H1 (cell line): ENCODE results near the gene RB1. TPM values are rescaled to one million over a fixed set of nuclear protein-coding genes. Genes with fewer than 3 reads are reported as not detected.

Experiments used
- CTCF ChIA-PET: fragments of 300-600 bp; sonication (Branson Sonifier 250); formaldehyde crosslinking; loops from one replicate; lab custom pipeline; 2021; ENCODE audit not compliant: partially characterized antibody; lab: Charles Lee
- POLR2A ChIA-PET: fragments of 300-600 bp; sonication (Branson Sonifier 250); formaldehyde crosslinking; loops from one replicate; lab custom pipeline; 2021; ENCODE audit warnings: inconsistent platforms; ENCODE audit not compliant: partially characterized antibody; lab: Charles Lee
- DNase-seq, 2 experiments: peaks; one replicate each; pipeline versions ENCODE4 v3.0.0 to v3.0.0-alpha.2; 2010 to 2022; ENCODE audit warnings: low spot score in 2 of 2, low read depth in 1 of 2, mixed read lengths in 1 of 2
- FAIRE-seq: peaks from 2 replicates; lab custom pipeline; 2011; peaks lifted over from hg19 to GRCh38; lab: Jason Lieb, UNC
- H2AFZ ChIP-seq: 2 replicates; pipeline ENCODE4 v1.8.1; 2012; ENCODE audit warnings: low read length, inconsistent platforms
- H2AK5ac ChIP-seq: 2 replicates; pipeline ENCODE4 v1.6.1; 2013; ENCODE audit warnings: low read depth, low read length
- H2BK120ac ChIP-seq: replicated peaks from 2 replicates; pipeline ENCODE3; 2013; ENCODE audit warnings: low read depth, low read length, inconsistent platforms
- H2BK12ac ChIP-seq: 2 replicates; pipeline ENCODE4 v1.6.1; 2013; ENCODE audit warnings: low read depth, low read length
- H2BK15ac ChIP-seq: 2 replicates; pipeline ENCODE4 v1.6.1; 2013; ENCODE audit warnings: low read length
- H2BK20ac ChIP-seq: 2 replicates; pipeline ENCODE4 v1.6.1; 2013; ENCODE audit warnings: low read length
- H2BK5ac ChIP-seq: 2 replicates; pipeline ENCODE4 v1.6.1; 2013; ENCODE audit warnings: low read depth, low read length
- H3K14ac ChIP-seq: 2 replicates; pipeline ENCODE4 v1.6.1; 2013; ENCODE audit warnings: inconsistent platforms; ENCODE audit not compliant: insufficient read length
- H3K18ac ChIP-seq: 2 replicates; pipeline ENCODE4 v1.6.1; 2013; ENCODE audit warnings: low read length; ENCODE audit errors: extremely low read depth
- H3K23ac ChIP-seq: 2 replicates; pipeline ENCODE4 v1.6.1; 2013; ENCODE audit warnings: inconsistent platforms; ENCODE audit not compliant: insufficient read length
- H3K23me2 ChIP-seq: 2 replicates; pipeline ENCODE4 v1.6.1; 2013; ENCODE audit warnings: low read depth, low read length
- H3K27ac ChIP-seq: 2 replicates; pipeline ENCODE4 v1.6.1; 2011; ENCODE audit warnings: low read depth, low read length, inconsistent platforms
- H3K27me3 ChIP-seq, 4 experiments: replicated peaks in 1 of 4; 1 replicate in 1 of 4; 2 replicates in 3 of 4; pipeline versions ENCODE4 v1.6.1 to v1.8.1; 2011 to 2013; ENCODE audit warnings: low read length in 3 of 4, mild to moderate bottlenecking in 3 of 4, inconsistent platforms in 2 of 4, mixed read lengths in 2 of 4, moderate library complexity in 1 of 4; ENCODE audit not compliant: control insufficient read depth in 3 of 4, insufficient read depth in 3 of 4; ENCODE audit errors: extremely low read depth in 1 of 4
- H3K36me3 ChIP-seq, 4 experiments: 2 replicates each; pipeline versions ENCODE4 v1.6.1 to v1.8.1; 2011 to 2013; ENCODE audit warnings: mild to moderate bottlenecking in 4 of 4, low read length in 3 of 4, moderate library complexity in 2 of 4, control low read depth in 1 of 4, inconsistent platforms in 1 of 4; ENCODE audit not compliant: insufficient read depth in 4 of 4, control insufficient read depth in 2 of 4
- H3K4ac ChIP-seq: replicated peaks from 2 replicates; pipeline ENCODE3; 2013; ENCODE audit warnings: low read length, low read depth, mixed read lengths, inconsistent platforms; ENCODE audit not compliant: insufficient read length
- H3K4me1 ChIP-seq, 4 experiments: replicated peaks in 1 of 4; 1 replicate in 1 of 4; 2 replicates in 3 of 4; pipeline versions ENCODE4 v1.6.1 to v1.8.1; 2011 to 2013; ENCODE audit warnings: low read length in 3 of 4, inconsistent platforms in 2 of 4, mixed read lengths in 1 of 4; ENCODE audit not compliant: insufficient read depth in 4 of 4, control insufficient read depth in 3 of 4
- H3K4me2 ChIP-seq, 2 experiments: 2 replicates each; pipeline versions ENCODE4 v1.6.1 to v1.8.1; 2011 to 2013; ENCODE audit warnings: low read depth in 2 of 2, low read length in 2 of 2, control low read depth in 1 of 2, inconsistent platforms in 1 of 2, mild to moderate bottlenecking in 1 of 2; ENCODE audit not compliant: insufficient read depth in 1 of 2
- H3K4me3 ChIP-seq, 4 experiments: fragments of 200-600, 300-600 bp in 1 of 4; sonication (generic), shearing (Covaris generic), sonication (Bioruptor Twin) in 1 of 4; 2 replicates each; pipeline versions ENCODE4 v1.5.1 to v1.8.1; 2011 to 2016; ENCODE audit warnings: low read length in 4 of 4, low read depth in 3 of 4, control low read depth in 2 of 4, inconsistent platforms in 2 of 4, mild to moderate bottlenecking in 2 of 4, mixed read lengths in 1 of 4, moderate library complexity in 1 of 4; ENCODE audit not compliant: insufficient read depth in 2 of 4; ENCODE audit errors: extremely low read depth in 1 of 4
- H3K56ac ChIP-seq: replicated peaks from 2 replicates; pipeline ENCODE3; 2013; ENCODE audit warnings: low read depth, mild to moderate bottlenecking, mixed read lengths, low read length, inconsistent platforms; ENCODE audit not compliant: insufficient read length
- H3K79me1 ChIP-seq: 2 replicates; pipeline ENCODE4 v1.6.1; 2013; ENCODE audit warnings: low read depth, low read length, control low read depth
- H3K79me2 ChIP-seq, 2 experiments: 2 replicates each; pipeline versions ENCODE4 v1.6.1 to v1.8.1; 2012 to 2013; ENCODE audit warnings: low read length in 2 of 2, mild to moderate bottlenecking in 2 of 2, inconsistent platforms in 1 of 2; ENCODE audit not compliant: insufficient read depth in 2 of 2, control insufficient read depth in 1 of 2
- H3K9ac ChIP-seq, 4 experiments: replicated peaks in 1 of 4; 1 replicate in 1 of 4; 2 replicates in 3 of 4; pipeline versions ENCODE4 v1.6.1 to v1.8.1; 2011 to 2013; ENCODE audit warnings: low read depth in 3 of 4, low read length in 3 of 4, control low read depth in 2 of 4, mild to moderate bottlenecking in 2 of 4, moderate library complexity in 2 of 4, inconsistent platforms in 1 of 4; ENCODE audit errors: extremely low read depth in 1 of 4
- H3K9me3 ChIP-seq, 2 experiments: 2 replicates each; pipeline versions ENCODE4 v1.6.1 to v1.8.1; 2012 to 2013; ENCODE audit warnings: mild to moderate bottlenecking in 2 of 2, moderate library complexity in 2 of 2, control low read depth in 1 of 2, inconsistent platforms in 1 of 2, low read depth in 1 of 2, low read length in 1 of 2, mixed read lengths in 1 of 2; ENCODE audit not compliant: insufficient read depth in 2 of 2
- H4K20me1 ChIP-seq, 2 experiments: replicated peaks in 1 of 2; 2 replicates each; pipeline versions ENCODE3 to v1.8.1; 2011 to 2013; ENCODE audit warnings: inconsistent platforms in 2 of 2, low read length in 2 of 2, mild to moderate bottlenecking in 1 of 2; ENCODE audit not compliant: insufficient read depth in 2 of 2, control insufficient read depth in 1 of 2
- H4K5ac ChIP-seq: 2 replicates; pipeline ENCODE4 v1.6.1; 2013; ENCODE audit warnings: low read length, low read depth, mixed read lengths, inconsistent platforms; ENCODE audit not compliant: insufficient read length
- H4K8ac ChIP-seq: 2 replicates; pipeline ENCODE4 v1.8.0; 2013; ENCODE audit warnings: mild to moderate bottlenecking, moderate library complexity, low read length, inconsistent platforms; ENCODE audit not compliant: insufficient read depth; ENCODE audit errors: extremely low read depth
- H4K91ac ChIP-seq: replicated peaks from 2 replicates; pipeline ENCODE3; 2013; ENCODE audit warnings: low read length, mixed read lengths, inconsistent platforms; ENCODE audit not compliant: insufficient read length
- ASH2L ChIP-seq: fragments of 200-600, 300-600 bp; sonication (generic); IDR thresholded peaks from one replicate; pipeline ENCODE4 v1.7.1; 2017; ENCODE audit warnings: low read length
- EGR1 ChIP-seq: IDR thresholded peaks from 2 replicates; pipeline ENCODE4 v1.6.1; 2011; ENCODE audit warnings: low read depth, low read length, borderline replicate concordance
- EZH2 ChIP-seq: fragments of 200-600 bp; sonication (generic); IDR thresholded peaks from 2 replicates; pipeline ENCODE4 v1.7.1; 2012; ENCODE audit warnings: low read depth, mild to moderate bottlenecking, moderate library complexity, low read length, inconsistent platforms; ENCODE audit not compliant: severe bottlenecking
- HDAC6 ChIP-seq: IDR thresholded peaks from one replicate; pipeline ENCODE4 v1.7.1; 2012; ENCODE audit warnings: low read depth, mild to moderate bottlenecking, inconsistent platforms, low read length, moderate library complexity
- KDM1A ChIP-seq: fragments of 200-600, 300-600 bp; sonication (generic); IDR thresholded peaks from 2 replicates; pipeline ENCODE4 v1.7.1; 2016; ENCODE audit warnings: mild to moderate bottlenecking, low read length, borderline replicate concordance
- SP4 ChIP-seq: IDR thresholded peaks from 2 replicates; pipeline ENCODE4 v1.6.1; 2012; ENCODE audit warnings: low read length, inconsistent platforms
- WGBS, 2 experiments: shearing (Covaris generic) in 1 of 2; methylation state at CpG; one replicate each; pipeline versions ENCODE4 v1.1.6 to v1.1.7; 2013 to 2015; ENCODE audit warnings: low lambda C conversion rate in 2 of 2, mixed read lengths in 2 of 2, inconsistent platforms in 1 of 2, low coverage in 1 of 2, missing lambda C conversion rate in 1 of 2; ENCODE audit not compliant: insufficient replicate concordance in 2 of 2, insufficient coverage in 1 of 2, insufficient read length in 1 of 2; ENCODE audit errors: extremely low coverage in 1 of 2, missing lambda C conversion rate in 1 of 2; 5-methylcytosine and 5-hydroxymethylcytosine counted together
- polyA plus RNA-seq, 7 experiments: library from polyadenylated mRNA; depleted of rRNA in 3 of 7; stranded (reverse) in 5 of 7; unstranded in 2 of 7; fragments of >200 nt in 5 of 7; fragments of 200-250 nt in 2 of 7; gene quantifications; 1 replicate in 5 of 7; 2 replicates in 1 of 7; 4 replicates in 1 of 7; pipeline versions ENCODE4 v1.2.1 to v1.2.3, GENCODE V29; 2011 to 2013; ENCODE audit warnings: missing spikeins in 2 of 7, mixed read lengths in 2 of 7
- total RNA-seq: library from RNA; stranded (reverse); fragmentation: NEBNext Ultra II Directional; extraction: Animal tissue kit (Norgen Biotek cat#: 25700); gene quantifications from 2 replicates; pipeline ENCODE4 v1.2.1, GENCODE V29; 2021

Gene RB1
- total and polyA plus RNA-seq, 2 of the 8 experiments (the other 6 are each of a cell fraction or from before 2014, with no cell fraction given) = 4.1 to 17.5 TPM

DNA sequence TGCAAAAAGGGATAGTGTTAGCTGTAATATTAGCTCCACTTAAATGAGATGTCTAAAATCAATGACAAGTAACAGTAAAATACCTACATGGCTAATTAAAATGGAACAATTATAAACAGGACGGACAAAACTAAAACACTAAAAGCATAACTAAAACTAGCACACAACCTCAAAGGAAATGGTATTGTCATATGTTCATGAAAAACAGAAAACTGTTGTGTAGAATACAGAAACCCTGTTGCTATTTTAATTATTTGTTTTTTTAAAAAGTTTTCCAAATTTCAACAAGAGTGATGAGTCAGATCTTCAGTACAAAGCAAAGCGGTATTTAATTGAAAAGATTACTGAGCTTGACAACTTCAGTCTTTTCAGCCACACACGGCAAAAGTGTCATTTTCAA is 225.2 kb downstream of the RB1 start:
- H3K56ac ChIP-seq = no peak overlapping the region
- peaks cover 0 to 6% (median 4%) of the 10 kb centered on the region in 4 experiments; a peak in 4 of 7 replicates for H3K4me1 ChIP-seq
- DNase-seq = no peak
- H3K4me2 ChIP-seq = no peak overlapping the region
- no peak overlapping the region for H3K27ac ChIP-seq
- H3K23me2 ChIP-seq = peaks cover 2% of the 10 kb centered on the region
- H2BK20ac ChIP-seq = no peak overlapping the region
- ChIA-PET CTCF (interaction anchor here (0.6 to 1.6 kb wide), 2 partner anchors 51 to 399 kb away, joined by 3 to 5 read pairs; no protein-coding TSS in a partner anchor), POLR2A (no interaction called here)
- no peak overlapping the region for H4K8ac ChIP-seq
- H2BK15ac ChIP-seq = no peak overlapping the region
- H3K27me3 ChIP-seq = no peaks in the 10 kb centered on the region
- H2AFZ ChIP-seq = no peak overlapping the region
- H3K79me1 ChIP-seq = no peaks in the 10 kb centered on the region
- H2BK12ac ChIP-seq = no peak overlapping the region
- H3K9me3 ChIP-seq = no peaks in the 10 kb centered on the region
- no peak overlapping the region for H2AK5ac ChIP-seq
- no peak overlapping the region for H2BK5ac ChIP-seq
- no peak for FAIRE-seq
- no peak overlapping the region for H2BK120ac ChIP-seq
- no peaks in the 10 kb centered on the region for H4K20me1 ChIP-seq
- no peak overlapping the region for H3K18ac ChIP-seq
- H3K14ac ChIP-seq = no peak overlapping the region
- no peak overlapping the region for H3K4ac ChIP-seq
- no peak overlapping the region for H3K23ac ChIP-seq
- TF ChIP-seq KDM1A (no peak), EGR1 (no peak), ASH2L (no peak), SP4 (no peak), HDAC6 (no peak), EZH2 (no peak)
- H3K4me3 ChIP-seq = no peak overlapping the region
- H4K91ac ChIP-seq = no peak overlapping the region
- H3K79me2 ChIP-seq = peaks cover 0 to 28% of the 10 kb centered on the region in 2 experiments; a peak in 2 of 4 replicates
- H3K9ac ChIP-seq = no peak overlapping the region
- H3K36me3 ChIP-seq = no peaks in the 10 kb centered on the region
- no peak overlapping the region for H4K5ac ChIP-seq
- WGBS, 2 experiments = 95% methylated on average over 3 of the region's 3 CpGs; no CpG with 5 or more reads in 1 of the 2 experiments
